Activated B cell treated with CpG ODN at 0.5 μM for 24 hours (primary cell): ENCODE results near the gene GPRIN2. TPM values are rescaled to one million over a fixed set of nuclear protein-coding genes. Genes with fewer than 3 reads are reported as not detected.
"Not testable (repeated sequence)": the region's sequence is repeated elsewhere in the genome, so short reads cannot be mapped to it uniquely, and the experiment has no call there.

Source experiments
- ATAC-seq: fragments of 200-7000 bp; cut with Tn5 transposase; one replicate; pipeline ENCODE4 v1.10.0; 2021; ENCODE audit warnings: low read depth, mild to moderate bottlenecking, moderate library complexity
- CTCF ChIA-PET: fragments of 350-600 bp; sonication (Branson Sonifier 250); formaldehyde crosslinking; loops from one replicate; lab custom pipeline; 2021; ENCODE audit warnings: antibody characterized with exemption; lab: Charles Lee
- POLR2A ChIA-PET: fragments of 350-600 bp; sonication (Branson Sonifier 250); formaldehyde crosslinking; loops from one replicate; lab custom pipeline; 2021; ENCODE audit warnings: antibody characterized with exemption; lab: Charles Lee
- DNase-seq: peaks from one replicate; pipeline ENCODE4 v3.0.0; 2022
- H3K27ac Mint-ChIP-seq: one replicate; pipeline ENCODE4 v1.8.0; 2020; ENCODE audit warnings: mixed read lengths
- H3K27me3 Mint-ChIP-seq: one replicate; pipeline ENCODE4 v1.8.0; 2021; ENCODE audit warnings: mixed read lengths
- H3K36me3 Mint-ChIP-seq: one replicate; pipeline ENCODE4 v1.8.0; 2021; ENCODE audit warnings: low read depth, mixed read lengths
- H3K4me1 Mint-ChIP-seq: one replicate; pipeline ENCODE4 v1.8.0; 2021; ENCODE audit warnings: mixed read lengths
- H3K4me3 Mint-ChIP-seq: one replicate; pipeline ENCODE4 v1.8.0; 2020; ENCODE audit warnings: mild to moderate bottlenecking, mixed read lengths
- H3K9me3 Mint-ChIP-seq: one replicate; pipeline ENCODE4 v1.8.0; 2020; ENCODE audit warnings: mixed read lengths
- intact Hi-C: fragments of 100-400 bp; cut with micrococcal nuclease; formaldehyde crosslinking; loops from one replicate; pipeline ENCODE4 v1.15.1; 2024
- total RNA-seq: library from RNA; stranded (reverse); gene quantifications from 2 replicates; pipeline ENCODE4 v1.2.3, GENCODE V29; 2022

Gene GPRIN2
- total RNA-seq, 1 donor from 2014 or later, result not detected

GRCh38 chr10:46584196-46584595 lies 27.7 kb upstream of the GPRIN2 start:
- ATAC-seq, H3K4me3 Mint-ChIP-seq, H3K27ac Mint-ChIP-seq, H3K36me3 Mint-ChIP-seq, intact Hi-C loops, H3K27me3 Mint-ChIP-seq, POLR2A ChIA-PET, DNase-seq, H3K9me3 Mint-ChIP-seq, CTCF ChIA-PET, H3K4me1 Mint-ChIP-seq: not testable (repeated sequence)

GRCh38 chr10:46582568-46582967 lies 26.1 kb upstream of the GPRIN2 start:
- ATAC-seq, H3K27me3 Mint-ChIP-seq, H3K36me3 Mint-ChIP-seq, CTCF ChIA-PET, H3K9me3 Mint-ChIP-seq, H3K4me1 Mint-ChIP-seq, H3K4me3 Mint-ChIP-seq, H3K27ac Mint-ChIP-seq, DNase-seq, intact Hi-C loops, POLR2A ChIA-PET: not testable (repeated sequence)

GRCh38 chr10:46581997-46582396 lies 25.5 kb upstream of the GPRIN2 start:
- H3K27me3 Mint-ChIP-seq, H3K36me3 Mint-ChIP-seq, H3K9me3 Mint-ChIP-seq, H3K4me1 Mint-ChIP-seq, POLR2A ChIA-PET, intact Hi-C loops, CTCF ChIA-PET, DNase-seq, H3K4me3 Mint-ChIP-seq, ATAC-seq, H3K27ac Mint-ChIP-seq: not testable (repeated sequence)

- CTCF ChIA-PET, H3K4me3 Mint-ChIP-seq, H3K27me3 Mint-ChIP-seq, H3K27ac Mint-ChIP-seq, H3K36me3 Mint-ChIP-seq, ATAC-seq, intact Hi-C loops, DNase-seq, H3K9me3 Mint-ChIP-seq, H3K4me1 Mint-ChIP-seq, POLR2A ChIA-PET: not testable (repeated sequence)
These were observed 22.9 kb upstream of the GPRIN2 start for GRCh38 chr10:46579378-46579777.

GRCh38 chr10:46578474-46579178 lies 22.2 kb upstream of the GPRIN2 start, which contains the start of gene SYT15:
Gene SYT15 (plus strand): TSS chr10:46579128. CDS start chr10:46579169, 41 bp downstream.
- POLR2A ChIA-PET, intact Hi-C loops, H3K4me3 Mint-ChIP-seq, H3K9me3 Mint-ChIP-seq, H3K27ac Mint-ChIP-seq, CTCF ChIA-PET, H3K36me3 Mint-ChIP-seq, H3K4me1 Mint-ChIP-seq, DNase-seq, ATAC-seq, H3K27me3 Mint-ChIP-seq: not testable (repeated sequence)

GRCh38 chr10:46577624-46578473 lies 21.4 kb upstream of the GPRIN2 start:
- ATAC-seq, H3K4me3 Mint-ChIP-seq, H3K27me3 Mint-ChIP-seq, POLR2A ChIA-PET, CTCF ChIA-PET, intact Hi-C loops, H3K4me1 Mint-ChIP-seq, DNase-seq, H3K9me3 Mint-ChIP-seq, H3K27ac Mint-ChIP-seq, H3K36me3 Mint-ChIP-seq: not testable (repeated sequence)

GRCh38 chr10:46573884-46574283 lies 17.4 kb upstream of the GPRIN2 start:
- CTCF ChIA-PET, H3K27me3 Mint-ChIP-seq, H3K4me3 Mint-ChIP-seq, H3K9me3 Mint-ChIP-seq, ATAC-seq, H3K27ac Mint-ChIP-seq, H3K4me1 Mint-ChIP-seq, intact Hi-C loops, H3K36me3 Mint-ChIP-seq, POLR2A ChIA-PET, DNase-seq: not testable (repeated sequence)

- H3K9me3 Mint-ChIP-seq, ATAC-seq, DNase-seq, POLR2A ChIA-PET, H3K4me3 Mint-ChIP-seq, H3K27ac Mint-ChIP-seq, H3K4me1 Mint-ChIP-seq, CTCF ChIA-PET, intact Hi-C loops, H3K36me3 Mint-ChIP-seq, H3K27me3 Mint-ChIP-seq: not testable (repeated sequence)
These were observed 16.9 kb upstream of the GPRIN2 start for GRCh38 chr10:46573314-46573713.

GRCh38 chr10:46572765-46573164 lies 16.3 kb upstream of the GPRIN2 start:
- ATAC-seq, H3K36me3 Mint-ChIP-seq, DNase-seq, intact Hi-C loops, H3K4me1 Mint-ChIP-seq, CTCF ChIA-PET, POLR2A ChIA-PET, H3K4me3 Mint-ChIP-seq, H3K27me3 Mint-ChIP-seq, H3K27ac Mint-ChIP-seq, H3K9me3 Mint-ChIP-seq: not testable (repeated sequence)

GRCh38 chr10:46570655-46571054 lies 14.2 kb upstream of the GPRIN2 start:
- POLR2A ChIA-PET, H3K4me1 Mint-ChIP-seq, H3K36me3 Mint-ChIP-seq, H3K9me3 Mint-ChIP-seq, CTCF ChIA-PET, intact Hi-C loops, DNase-seq, H3K27ac Mint-ChIP-seq, ATAC-seq, H3K4me3 Mint-ChIP-seq, H3K27me3 Mint-ChIP-seq: not testable (repeated sequence)

- not testable (repeated sequence) for H3K4me1 Mint-ChIP-seq
These were observed 10.7 kb upstream of the GPRIN2 start for GRCh38 chr10:46567151-46567550.

More at GRCh38 chr10:46567151-46567550, 10.7 kb upstream of the GPRIN2 start:
- H3K9me3 Mint-ChIP-seq, H3K36me3 Mint-ChIP-seq, DNase-seq, H3K4me3 Mint-ChIP-seq, ATAC-seq, H3K27ac Mint-ChIP-seq, CTCF ChIA-PET, H3K27me3 Mint-ChIP-seq, intact Hi-C loops, POLR2A ChIA-PET: not testable (repeated sequence)
